ENCODE measurements around the gene SLC28A1.

The SLC28A1 gene

GRCh38 chr15:84942456-84942855 is 58.0 kb downstream of the SLC28A1 start:
- DNase-seq (ENCODE audit: low read depth), result no peak

DNA sequence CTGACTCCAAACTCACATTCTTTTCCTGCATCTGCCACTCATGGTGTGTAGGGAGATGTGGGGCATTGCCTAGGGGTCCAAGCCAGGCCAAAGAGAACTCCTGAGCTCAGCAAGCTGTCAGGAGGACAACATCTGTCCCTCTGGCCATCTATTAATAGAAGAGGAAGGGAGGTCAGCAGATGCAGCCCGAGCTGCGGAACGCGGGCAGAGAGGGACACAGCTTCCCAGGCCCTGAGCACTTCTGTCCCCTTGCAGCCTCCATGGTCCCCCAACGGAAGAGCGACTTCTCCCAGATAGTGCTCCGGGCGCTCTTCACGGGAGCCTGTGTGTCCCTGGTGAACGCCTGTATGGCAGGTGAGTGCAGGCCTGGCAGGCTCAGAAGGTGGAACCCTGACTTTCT is 59.8 kb downstream of the SLC28A1 start:
- DNase-seq (ENCODE audit: low read depth), result no peak

DNA sequence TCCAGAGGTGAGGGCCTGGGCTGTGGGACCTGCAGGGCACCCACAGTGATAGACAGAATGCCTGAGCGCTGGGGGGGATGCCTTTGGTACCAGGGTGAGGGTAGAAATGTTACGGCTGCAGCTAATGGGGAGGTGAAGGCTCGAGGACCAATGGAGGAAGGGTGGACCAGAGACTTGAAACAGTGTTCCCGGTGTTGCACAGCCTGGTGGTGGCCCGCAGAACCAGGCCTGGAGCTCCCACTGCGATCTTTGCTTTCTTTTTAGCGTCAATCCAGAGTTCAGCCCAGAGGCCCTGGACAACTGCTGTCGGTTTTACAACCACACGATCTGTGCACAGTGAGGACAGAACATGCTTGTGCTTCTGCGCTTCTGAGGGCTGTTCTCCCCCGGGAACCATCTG is 60.4 kb downstream of the SLC28A1 start:
- DNase-seq (ENCODE audit: low read depth), result no peak

DNA sequence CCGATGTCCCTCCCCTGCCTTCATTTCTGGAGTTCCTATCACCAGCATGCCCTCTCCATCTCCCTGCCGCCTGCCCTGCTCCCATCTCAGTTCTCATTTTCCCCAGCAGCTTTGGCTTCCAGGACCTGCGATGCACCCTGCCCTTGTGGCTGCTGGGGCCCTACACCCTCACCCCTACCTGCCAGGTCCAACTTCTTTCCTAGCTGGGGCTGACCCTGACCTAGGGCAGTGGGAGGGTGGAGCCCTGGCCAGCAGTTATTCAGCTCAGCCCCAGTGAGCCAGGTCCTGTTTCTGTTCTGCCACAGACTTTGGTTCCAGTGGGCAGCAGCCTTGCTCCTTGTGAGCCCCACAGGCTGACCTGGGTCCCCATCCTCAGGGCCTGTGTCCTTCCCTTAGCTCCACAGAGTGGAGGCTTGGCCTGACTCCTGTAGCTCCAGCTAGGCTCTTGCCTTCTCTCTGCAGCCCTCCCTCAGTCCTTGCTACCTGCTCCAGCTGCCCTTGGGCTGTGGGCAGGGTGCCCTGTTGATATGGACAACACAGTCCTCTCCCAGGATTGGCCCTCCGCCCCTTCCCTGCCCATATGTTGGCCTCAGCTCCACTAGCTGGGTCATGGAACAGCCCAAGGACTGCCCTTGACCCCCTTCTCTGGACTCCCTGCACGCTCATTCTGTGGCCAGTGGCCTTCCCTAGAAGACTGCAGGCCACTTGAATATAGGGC is 62.5 kb downstream of the SLC28A1 start:
- no peak for DNase-seq (ENCODE audit: low read depth)

- DNase-seq (ENCODE audit: low read depth), result peak; percentile 96
These were observed 63.7 kb downstream of the SLC28A1 start for GRCh38 chr15:84947947-84948830.

- DNase-seq (ENCODE audit: low read depth), result peak; percentile 57
These were observed 64.6 kb downstream of the SLC28A1 start for GRCh38 chr15:84949043-84949442.

DNA sequence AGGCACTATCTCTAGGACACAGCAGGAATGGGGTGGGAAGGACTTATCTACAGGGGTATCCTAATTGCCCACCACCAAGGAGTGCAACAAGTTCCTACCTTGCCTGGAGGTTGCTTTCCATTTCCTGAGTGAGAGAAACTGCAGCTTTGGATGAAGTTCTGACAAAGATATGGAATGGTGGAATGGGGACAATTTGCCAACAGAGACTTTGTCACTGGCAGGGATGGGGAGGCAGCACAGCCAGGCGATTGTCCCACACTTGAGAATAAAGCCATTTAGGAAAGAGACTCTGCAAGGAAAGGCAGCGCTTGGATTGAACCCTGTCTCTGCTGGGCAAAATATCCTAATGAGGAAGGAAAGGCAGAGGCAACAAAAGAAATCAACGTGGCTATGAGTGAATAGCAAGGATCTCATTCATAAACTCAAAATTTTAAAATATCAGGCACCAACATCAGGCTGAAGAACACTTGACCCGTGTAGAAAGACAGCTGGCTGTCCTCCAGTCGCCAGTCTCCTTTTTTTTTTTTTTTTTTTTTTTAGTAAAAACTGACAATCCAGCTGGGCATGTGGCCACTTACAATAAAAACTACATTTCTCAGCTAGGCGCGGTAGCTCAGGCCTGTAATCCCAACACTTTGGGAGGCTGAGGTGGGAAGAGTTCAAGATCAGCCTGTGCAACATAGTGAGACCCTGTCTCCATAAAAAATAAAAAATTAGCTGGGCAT is 65.5 kb downstream of the SLC28A1 start:
- DNase-seq (ENCODE audit: low read depth), result peak; percentile 44

DNA sequence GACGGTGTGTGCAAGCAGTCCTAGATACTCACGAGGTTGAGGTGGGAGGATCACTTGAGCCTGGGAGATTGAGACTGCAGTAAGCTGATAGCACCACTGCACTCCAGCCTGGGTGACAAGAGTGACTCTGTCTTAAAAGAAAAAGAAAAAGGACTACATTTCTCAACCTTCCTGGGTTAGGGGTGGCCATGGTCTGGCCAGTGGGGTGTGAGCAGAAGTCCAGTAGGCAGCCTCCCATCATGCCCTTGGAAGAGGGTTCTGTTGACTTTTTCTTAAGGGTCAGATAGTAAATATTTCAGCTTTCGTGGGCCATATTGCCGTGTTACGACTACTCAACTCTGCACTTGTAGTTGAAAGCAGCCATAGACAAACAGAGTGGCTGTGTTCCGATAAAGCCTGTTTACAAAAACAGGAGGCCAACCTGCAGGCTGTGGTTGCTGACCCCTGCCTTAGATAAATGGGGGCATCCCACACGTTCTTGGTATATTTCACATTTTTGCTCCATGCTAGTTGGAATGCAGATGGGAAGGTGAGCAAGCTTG is 66.2 kb downstream of the SLC28A1 start:
- DNase-seq (ENCODE audit: low read depth), result no peak

DNA sequence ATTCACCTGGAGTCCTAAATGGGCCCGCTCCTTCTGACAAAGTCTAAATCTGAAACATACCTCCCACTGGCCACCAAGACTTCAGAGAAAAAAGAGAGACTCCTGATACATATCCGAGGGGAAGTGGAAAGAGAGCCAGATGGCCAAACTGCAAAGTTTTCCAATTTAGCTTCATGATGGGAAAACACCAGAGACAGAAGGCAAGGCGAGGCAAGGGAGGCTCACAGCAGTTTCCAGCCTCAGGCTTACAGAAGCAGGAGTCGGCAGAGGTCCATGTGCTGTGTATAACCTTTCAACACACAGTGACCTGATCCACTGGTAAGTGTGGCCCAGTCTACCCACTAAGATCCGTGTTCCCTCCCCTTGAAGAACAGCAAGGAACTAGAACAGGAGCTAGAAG is 67.3 kb downstream of the SLC28A1 start:
- no peak for DNase-seq (ENCODE audit: low read depth)

- peak; percentile 23 for DNase-seq (ENCODE audit: low read depth)
These were observed 68.7 kb downstream of the SLC28A1 start for GRCh38 chr15:84953136-84953535.

DNA sequence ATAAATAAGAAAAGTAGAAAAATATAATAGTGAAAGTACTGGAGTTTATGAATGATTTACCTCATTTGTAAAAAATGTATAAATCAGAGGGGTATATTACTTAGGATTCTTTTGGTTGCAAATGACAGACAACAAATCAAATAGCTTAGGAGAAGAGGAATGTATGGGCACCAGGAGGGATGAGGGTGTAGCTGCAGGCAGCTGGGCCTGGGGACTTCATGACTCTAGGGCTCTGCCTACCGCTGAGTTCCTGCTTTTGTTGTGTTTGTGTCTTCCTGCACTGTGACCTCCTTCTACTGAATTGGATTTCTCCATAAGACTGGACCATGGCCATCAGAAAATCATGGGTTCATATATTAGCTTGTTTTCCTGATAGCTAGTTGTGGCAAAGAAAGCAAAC is 69.3 kb downstream of the SLC28A1 start:
- DNase-seq (ENCODE audit: low read depth), result peak; percentile 16

- peak; percentile 75 for DNase-seq (ENCODE audit: low read depth)
These were observed 70.8 kb downstream of the SLC28A1 start for GRCh38 chr15:84955089-84955848.

DNA sequence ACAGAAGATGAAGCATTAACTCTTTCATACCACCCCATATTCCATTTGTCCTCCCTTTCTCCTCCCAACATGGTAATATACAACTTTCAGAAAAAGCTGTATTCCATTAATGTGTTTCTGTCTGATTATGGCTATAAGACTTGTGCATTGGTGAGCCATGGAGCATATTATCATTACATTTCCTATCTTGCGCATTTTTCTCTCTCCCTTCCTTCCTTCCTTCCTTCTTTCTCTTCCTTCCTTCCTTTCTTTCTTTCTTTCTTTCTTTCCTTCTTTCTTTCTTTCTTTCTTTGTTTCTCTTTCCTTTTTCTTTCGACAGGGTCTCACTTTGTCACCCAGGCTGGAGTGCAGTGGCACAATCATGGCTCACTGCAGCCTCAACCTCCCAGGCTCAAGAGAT is 71.7 kb downstream of the SLC28A1 start:
- DNase-seq (ENCODE audit: low read depth), result no peak

DNA sequence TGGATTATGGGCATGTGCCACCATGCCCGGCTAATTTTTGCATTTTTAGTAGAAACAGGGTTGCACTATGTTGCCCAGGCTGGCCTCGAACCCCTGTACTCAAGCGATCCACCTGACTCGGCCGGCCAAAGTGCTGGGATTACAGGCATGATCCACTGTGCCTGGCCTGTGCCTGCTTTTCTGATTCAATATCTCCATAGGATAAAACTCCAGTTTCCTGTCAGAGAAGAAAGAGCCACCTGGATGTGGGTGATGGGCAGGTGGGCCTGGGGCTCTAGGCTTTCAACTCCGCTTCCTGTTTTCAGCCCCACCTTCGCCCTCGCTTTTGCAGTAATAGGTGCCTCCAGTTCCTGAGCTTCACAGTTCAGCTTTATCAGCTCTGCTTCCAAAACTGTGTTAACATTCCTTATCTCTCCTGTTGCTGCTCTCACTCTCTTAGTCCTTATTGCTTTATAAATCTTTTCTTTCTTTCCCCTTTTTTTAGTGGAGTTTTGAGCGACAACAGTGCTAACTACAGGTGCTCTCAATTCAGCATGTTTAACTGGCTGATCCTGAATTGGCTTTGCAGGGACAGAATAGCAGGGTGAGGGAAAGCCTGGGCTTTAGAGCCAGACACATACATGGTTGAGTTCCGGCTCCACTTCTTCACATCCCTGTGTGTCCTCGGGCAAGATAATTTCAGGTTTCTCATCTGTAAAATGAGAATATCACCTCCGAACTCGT is 76.1 kb downstream of the SLC28A1 start:
- DNase-seq (ENCODE audit: low read depth), result no peak

GRCh38 chr15:84961114-84961452 is 76.6 kb downstream of the SLC28A1 start:
- peak; percentile 70 for DNase-seq (ENCODE audit: low read depth)

GRCh38 chr15:84961707-84962106 is 77.2 kb downstream of the SLC28A1 start:
- DNase-seq (ENCODE audit: low read depth), result peak; percentile 44

- no peak for DNase-seq (ENCODE audit: low read depth)
These were observed 78.5 kb downstream of the SLC28A1 start for GRCh38 chr15:84962955-84963354.

- no peak for DNase-seq (ENCODE audit: low read depth)
These were observed 82.9 kb downstream of the SLC28A1 start for GRCh38 chr15:84967380-84967779.

DNA sequence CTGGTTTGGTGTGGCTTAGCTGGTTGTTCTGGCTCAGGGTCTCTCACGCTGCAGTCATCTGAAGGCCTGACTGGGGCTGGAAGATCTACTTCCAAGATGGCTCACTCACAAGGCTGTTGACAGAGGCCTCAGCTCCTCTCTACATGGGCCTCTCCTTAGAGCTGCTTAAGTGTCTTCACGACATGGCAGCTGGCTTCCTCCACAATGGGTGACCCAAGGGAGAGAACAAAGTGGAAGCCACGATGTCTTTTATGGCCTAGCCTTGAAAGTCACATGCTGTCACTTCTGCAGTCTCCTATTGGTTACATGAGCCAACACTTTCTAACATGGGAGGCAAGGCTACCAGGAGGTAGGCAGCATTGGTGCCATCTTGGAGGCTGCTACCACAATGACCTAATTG is 83.8 kb downstream of the SLC28A1 start:
- DNase-seq (ENCODE audit: low read depth), result no peak

GRCh38 chr15:84969257-84969656 is 84.8 kb downstream of the SLC28A1 start:
- DNase-seq (ENCODE audit: low read depth), result no peak

DNA sequence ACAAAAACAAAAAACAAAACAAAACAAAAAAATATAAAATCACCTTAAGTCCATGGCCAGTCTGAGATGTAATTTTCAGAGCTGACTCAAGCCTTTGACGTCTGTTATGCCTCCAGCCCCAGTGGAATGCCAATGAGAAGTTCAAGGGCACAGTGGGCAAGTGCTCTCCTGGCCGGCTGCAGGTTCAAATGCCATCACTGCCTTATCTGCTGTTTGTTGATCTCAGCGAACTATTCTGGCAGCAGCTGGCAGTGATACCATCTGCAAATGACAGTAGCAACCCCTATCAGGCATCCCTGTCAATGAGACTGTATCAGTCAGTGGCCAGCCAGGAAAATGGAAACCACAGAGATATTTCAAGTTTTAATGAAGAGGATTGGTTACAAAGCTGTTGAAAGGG is 86.4 kb downstream of the SLC28A1 start:
- DNase-seq (ENCODE audit: low read depth), result no peak
